Left renal pelvis (tissue), 4 donors: ENCODE data around the gene KBTBD13. TPM values are rescaled to one million over a fixed set of nuclear protein-coding genes. Genes with fewer than 3 reads are reported as not detected.

Experiments
- DNase-seq, 4 donors: peaks; one replicate each; pipeline ENCODE4 v3.0.0-alpha.2; 2013; ENCODE audit warnings: low read depth in 4 of 4, low spot score in 3 of 4
- polyA plus RNA-seq, 4 donors: library from polyadenylated mRNA; unstranded; fragments of 120-200 nt; gene quantifications; one replicate each; pipeline ENCODE4 v1.2.1, GENCODE V29; 2013; ENCODE audit not compliant: insufficient read length in 4 of 4

The KBTBD13 gene
- polyA plus RNA-seq, 4 donors, result 0.05 TPM; not detected in 3

DNA sequence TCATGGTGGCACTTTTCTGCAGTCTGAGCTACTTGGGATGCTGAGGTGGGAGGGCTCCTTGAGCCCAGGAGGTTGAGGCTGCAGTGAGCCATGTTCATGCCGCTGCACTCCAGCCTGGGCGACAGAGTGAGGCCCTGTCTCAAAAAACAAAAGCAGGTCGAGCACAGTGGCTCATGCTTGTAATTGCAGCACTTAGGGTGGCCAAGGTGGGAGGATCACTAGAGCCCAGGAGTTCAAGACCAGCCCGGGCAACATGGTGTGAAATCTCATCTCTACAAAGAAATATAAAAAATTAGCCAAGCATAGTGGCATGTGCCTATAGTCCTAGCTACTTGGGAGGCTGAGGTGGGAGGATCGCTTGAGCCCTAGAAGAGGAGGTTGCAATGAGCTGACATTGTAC, 28.5 kb downstream of the KBTBD13 start:
- no peak for DNase-seq

DNA sequence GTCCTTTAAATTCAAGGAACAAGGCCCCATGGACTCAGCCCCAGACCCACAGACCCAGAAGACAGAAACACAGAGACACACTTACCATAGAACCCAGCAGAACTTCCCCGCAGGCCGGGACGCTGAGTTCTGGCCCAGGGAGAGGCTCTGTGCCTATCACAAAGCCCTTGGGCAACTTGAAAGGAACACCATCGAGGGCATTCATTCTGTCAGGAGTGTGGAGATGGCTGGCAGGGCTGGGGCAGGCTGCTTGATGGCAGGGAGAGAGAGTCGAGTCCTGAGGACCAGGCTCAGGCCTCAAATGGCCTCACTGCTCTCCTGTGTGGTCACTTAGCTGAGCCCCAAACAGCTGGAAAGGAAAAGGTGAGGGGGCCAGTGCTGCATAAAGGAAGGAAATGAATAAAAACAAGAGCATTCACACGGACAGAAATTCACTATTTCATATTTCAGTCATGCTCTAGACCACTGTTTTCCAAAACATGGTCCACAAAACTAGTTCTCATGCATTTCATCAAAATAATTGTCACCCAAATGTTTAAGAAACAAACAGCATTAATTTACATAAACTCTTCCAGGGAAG, 29.6 kb downstream of the KBTBD13 start:
- no peak for DNase-seq

DNA sequence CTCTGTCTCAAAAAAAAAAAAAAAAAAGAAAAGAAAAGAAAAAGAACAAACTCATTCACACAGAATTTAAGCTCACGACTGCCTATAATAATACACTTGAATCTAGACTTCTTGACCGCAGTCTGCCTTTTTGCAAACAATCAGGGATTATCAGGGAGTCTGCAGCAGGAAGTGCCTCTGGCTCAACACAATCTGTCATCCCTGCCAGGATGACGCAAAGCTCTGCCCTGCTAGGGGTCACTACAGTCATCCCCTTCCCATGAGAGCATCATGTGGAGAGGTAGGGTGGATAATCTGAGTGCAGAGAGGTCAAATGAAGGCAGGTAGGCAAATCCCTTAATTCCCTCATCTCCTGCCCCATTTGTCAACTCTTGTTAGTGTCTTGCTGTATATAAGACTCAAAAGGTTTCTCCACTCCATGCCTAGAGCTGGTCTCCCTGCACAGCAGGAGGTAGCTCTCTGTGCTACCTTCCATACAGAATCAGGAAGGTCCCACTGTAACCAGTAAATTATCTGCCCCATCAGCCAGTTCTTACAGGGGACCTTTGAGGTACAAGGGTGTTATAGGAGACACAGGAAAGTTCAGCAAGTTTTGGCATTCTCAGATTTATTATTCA, 34.2 kb downstream of the KBTBD13 start:
- DNase-seq, result no peak

DNA sequence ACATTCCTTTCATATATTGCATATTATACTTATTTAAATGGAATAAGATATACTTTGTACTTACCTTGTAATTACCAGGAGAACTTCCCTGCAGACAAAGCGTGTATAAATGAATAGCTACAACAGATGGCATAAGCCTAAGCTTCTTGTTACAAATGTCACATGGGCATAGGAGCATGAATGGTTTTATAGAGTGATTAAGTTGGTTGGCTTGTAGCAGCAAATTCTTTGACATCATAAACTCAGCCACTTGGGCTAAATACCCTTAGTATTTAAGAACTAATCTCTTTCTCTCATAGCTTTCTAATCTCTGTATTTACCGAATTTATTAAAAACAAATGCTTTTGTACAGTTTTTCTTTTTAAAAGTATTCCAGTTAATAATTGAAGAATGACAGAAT, 38.5 kb downstream of the KBTBD13 start, which contains the start of gene UBAP1L:
Gene UBAP1L (minus strand): TSS at position 115 of the 400 bp plus-strand sequence. CDS start 8,985 bp downstream, outside the sequence.
- no peak for DNase-seq

DNA sequence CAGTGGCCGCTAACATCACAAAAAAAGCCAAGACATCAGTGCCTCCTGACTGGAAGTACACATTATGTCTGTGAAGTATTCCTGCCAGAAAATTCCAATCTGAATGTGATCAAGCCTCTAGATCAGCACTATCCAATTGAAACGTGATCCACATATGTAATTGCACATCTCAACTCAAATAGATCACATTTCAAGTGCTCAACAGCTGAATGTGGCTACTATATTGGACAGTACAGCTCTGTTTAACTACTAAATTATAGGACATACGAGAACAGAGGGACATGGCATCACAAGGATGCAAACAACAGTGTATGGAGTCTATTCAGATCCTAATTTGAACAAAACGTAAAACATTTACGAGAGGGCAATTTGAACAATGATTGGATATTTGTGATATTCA, 39.0 kb downstream of the KBTBD13 start:
- DNase-seq, result no peak

Other genes starting within 250 kb of the KBTBD13 start
- gene PLEKHO2, start 234.8 kb upstream of the KBTBD13 start, polyA plus RNA-seq, result 10 to 100 TPM; 16.5 to 20.5 (median 17.7) TPM
- gene ANKDD1A, start 164.8 kb upstream of the KBTBD13 start, polyA plus RNA-seq, result 1 to 10 TPM; 4.7 to 8.0 (median 7.0) TPM
- 100 to 1,000 TPM in 3 of 4 donors, 10 to 100 TPM in 1; 83.0 to 122 (median 112) TPM for gene SPG21, start 86.8 kb upstream of the KBTBD13 start, polyA plus RNA-seq
- gene MTFMT, start 47.1 kb upstream of the KBTBD13 start, polyA plus RNA-seq, result 10 to 100 TPM; 12.3 to 19.4 (median 16.0) TPM
- 10 to 100 TPM in 2 of 4 donors, 1 to 10 TPM in 2; 1.5 to 10.9 (median 8.9) TPM for gene SLC51B, start 31.4 kb upstream of the KBTBD13 start, polyA plus RNA-seq
- 10 to 100 TPM in 1 of 4 donors, 1 to 10 TPM in 3; 6.5 to 11.5 (median 7.5) TPM for gene RASL12, start 8.8 kb upstream of the KBTBD13 start, polyA plus RNA-seq
- gene UBAP1L, start 38.5 kb downstream of the KBTBD13 start, polyA plus RNA-seq, result 1 to 10 TPM; 2.3 to 8.7 (median 5.0) TPM
- gene PDCD7, start 57.1 kb downstream of the KBTBD13 start, polyA plus RNA-seq, result 10 to 100 TPM; 28.2 to 36.3 (median 32.0) TPM
- gene CLPX, start 108.6 kb downstream of the KBTBD13 start, polyA plus RNA-seq, result 10 to 100 TPM; 50.8 to 73.0 (median 71.4) TPM
- gene CILP, start 134.7 kb downstream of the KBTBD13 start, polyA plus RNA-seq, result 1 to 10 TPM; 3.5 to 8.7 (median 4.3) TPM
- gene PARP16, start 210.1 kb downstream of the KBTBD13 start, polyA plus RNA-seq, result 10 to 100 TPM; 17.7 to 24.0 (median 19.4) TPM
- not detected for gene RNU5A-1, start 219.3 kb downstream of the KBTBD13 start, polyA plus RNA-seq
- gene RNU5B-1, start 227.9 kb downstream of the KBTBD13 start, polyA plus RNA-seq, result not detected